EL (cell line): ENCODE data around the gene DGKB.

Source experiments
- DNase-seq: peaks from one replicate; pipeline ENCODE4 v3.0.0-alpha.2; 2016

Gene DGKB

GRCh38 chr7:14184292-14184864, 718.2 kb downstream of the DGKB start:
- DNase-seq = no peak

- no peak for DNase-seq
Observed at GRCh38 chr7:14179781-14180180, 722.8 kb downstream of the DGKB start.

DNA sequence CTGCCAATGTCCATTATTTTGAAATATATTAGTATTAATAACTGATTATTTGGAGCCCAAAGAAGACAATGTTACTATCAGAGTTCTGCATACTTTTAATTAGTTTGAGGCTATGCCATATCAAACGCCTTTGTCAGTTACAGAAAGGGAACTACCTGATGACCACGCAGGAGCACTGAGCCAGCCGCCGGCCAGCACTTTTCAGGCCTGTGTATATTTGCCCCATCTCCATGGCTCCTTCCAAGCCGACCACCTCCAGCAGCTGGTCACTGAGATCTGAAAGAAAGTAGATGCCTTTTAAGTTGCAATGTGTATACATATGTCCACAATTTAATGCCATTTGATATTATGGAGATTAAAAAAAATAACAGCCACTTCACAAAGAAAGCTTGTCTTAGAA, 724.7 kb downstream of the DGKB start:
- DNase-seq = no peak

GRCh38 chr7:14170872-14171271, 731.7 kb downstream of the DGKB start:
- no peak for DNase-seq

- DNase-seq = no peak
Observed at GRCh38 chr7:14158111-14158510, 744.4 kb downstream of the DGKB start.

- DNase-seq = no peak
Observed at GRCh38 chr7:14156436-14156835, 746.1 kb downstream of the DGKB start.

- no peak for DNase-seq
Observed at GRCh38 chr7:14148974-14149373, 753.6 kb downstream of the DGKB start.

GRCh38 chr7:14147532-14147931, 755.0 kb downstream of the DGKB start:
- DNase-seq = no peak

DNA sequence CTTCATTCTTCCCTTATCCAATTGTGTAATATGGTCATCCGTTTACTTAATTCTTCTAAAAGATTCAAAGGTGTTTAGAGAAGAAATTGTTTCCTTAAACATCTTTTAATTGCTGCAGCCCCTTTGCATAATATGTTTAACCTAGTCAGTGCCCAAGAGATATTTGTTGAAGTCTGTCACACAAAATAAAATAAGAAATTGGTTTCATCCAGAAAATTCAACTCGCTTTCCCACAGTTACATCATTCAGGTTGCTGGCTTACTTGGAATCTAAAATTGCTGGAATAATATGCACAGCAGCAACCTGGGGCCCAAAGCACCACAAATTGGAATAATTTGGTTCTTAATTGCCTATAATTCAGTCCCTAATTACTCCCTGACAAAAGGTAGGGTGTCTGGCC, 758.0 kb downstream of the DGKB start:
- no peak for DNase-seq

DNA sequence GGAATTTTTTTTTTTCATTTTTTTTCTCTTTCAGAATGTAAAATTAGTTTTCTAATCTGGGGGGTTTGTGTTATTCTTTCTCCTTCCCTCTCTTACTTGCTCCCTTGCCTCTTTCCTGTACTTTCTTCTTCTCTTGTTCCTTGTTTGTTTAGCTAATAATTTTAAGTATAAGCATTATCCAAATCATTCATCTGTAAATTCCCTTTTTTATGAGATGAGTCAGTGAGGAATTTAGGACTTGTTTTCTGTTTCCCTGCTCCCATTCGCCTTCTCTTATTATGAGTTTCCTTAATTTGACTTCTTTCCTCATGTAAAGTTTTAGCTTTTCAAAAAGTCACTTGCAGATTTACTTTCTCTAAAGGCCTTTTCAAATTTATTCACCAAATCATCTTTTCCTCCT, 758.4 kb downstream of the DGKB start:
- no peak for DNase-seq

DNA sequence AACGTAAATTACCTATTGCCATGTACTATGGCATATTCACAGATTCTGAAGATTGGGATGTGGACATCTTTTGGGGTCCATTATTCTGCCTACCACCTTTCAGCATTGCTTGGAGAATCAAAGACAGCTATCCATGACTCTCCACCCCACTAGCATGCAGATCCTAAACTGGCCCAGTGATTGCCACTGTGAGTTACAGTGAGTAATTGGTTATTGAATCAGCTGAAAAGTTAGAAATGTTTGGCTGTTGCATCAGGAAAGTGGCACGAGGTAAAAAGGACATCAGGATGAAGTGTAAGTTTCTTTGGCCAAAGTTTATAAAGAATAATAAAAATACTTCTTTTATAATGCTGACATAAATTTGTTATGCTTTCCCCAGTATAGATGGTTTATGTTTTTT, 764.9 kb downstream of the DGKB start:
- no peak for DNase-seq

DNA sequence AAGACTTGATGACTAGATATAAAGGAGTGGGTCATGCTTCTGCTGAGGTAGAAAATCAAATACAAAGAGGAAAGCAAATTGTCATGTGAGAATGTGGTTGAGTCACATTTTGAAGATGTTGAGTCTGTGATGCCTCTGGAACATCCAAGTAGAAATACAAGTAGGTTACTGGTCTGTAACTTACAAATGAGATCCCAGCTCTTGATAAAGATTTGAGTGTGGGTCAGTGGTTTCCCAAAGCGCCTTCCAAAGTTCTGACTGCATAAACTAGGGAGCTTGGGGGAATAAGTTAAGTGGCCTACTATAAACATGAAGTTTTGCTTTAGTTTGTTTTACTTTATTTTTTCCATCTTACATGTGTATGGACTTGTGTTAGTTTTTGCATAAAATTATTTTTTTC, 768.8 kb downstream of the DGKB start:
- DNase-seq = no peak

DNA sequence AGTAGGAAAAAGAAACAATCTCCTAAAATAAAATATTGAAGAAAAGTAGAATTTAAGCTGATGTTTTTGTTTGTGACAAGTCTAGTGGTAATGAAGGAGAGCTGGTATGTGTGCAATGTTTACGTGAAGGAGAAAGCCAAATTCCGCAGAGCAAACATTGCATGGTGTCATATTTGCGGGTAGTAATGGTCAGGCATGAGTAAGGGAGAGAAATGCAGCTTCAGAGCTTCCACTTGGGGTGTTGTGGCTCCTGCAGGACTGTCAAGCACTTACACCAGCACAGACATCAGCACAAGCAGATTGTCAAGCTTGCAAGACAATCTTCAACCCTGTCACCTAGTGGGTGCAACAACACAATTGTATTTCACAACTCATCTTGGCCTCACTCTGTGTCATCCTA, 776.6 kb downstream of the DGKB start:
- DNase-seq = no peak

DNA sequence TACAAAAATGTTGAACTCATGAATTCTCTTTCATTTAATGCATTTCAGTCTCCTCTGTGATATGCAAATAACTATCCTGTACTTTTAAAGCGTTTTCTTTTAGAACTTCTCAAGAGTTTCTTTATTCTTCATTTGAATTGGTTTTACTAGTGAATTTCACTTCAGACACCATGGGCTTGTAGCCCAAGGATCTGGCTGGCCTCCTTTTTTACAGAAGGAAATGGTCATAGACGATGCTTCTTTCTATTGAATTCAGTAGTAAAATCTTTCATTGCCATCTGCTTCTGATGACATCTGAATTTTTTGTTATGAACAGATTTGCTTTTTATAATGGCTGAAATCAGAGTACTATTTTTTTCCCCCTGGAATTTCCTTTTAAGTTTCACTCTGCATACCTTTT, 777.8 kb downstream of the DGKB start:
- DNase-seq = no peak

DNA sequence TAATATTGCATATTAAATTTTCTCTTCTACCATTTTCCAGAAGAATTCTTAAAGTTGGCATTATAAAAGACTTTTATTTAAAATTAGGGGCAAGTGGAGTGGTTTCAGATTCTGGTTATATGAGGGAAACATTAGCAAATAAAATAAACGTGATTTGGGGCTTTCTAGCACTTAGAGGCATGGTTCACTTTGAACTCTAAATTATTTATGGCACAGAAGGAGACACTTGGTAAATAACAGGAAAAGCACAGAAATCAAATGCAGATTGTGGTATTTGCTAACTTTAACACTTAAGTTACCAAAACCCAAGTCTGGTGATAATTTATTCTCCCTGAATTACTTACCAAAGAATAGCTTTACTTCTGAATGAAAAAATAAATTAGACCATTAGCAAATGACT, 778.6 kb downstream of the DGKB start:
- no peak for DNase-seq

- DNase-seq = no peak
Observed at GRCh38 chr7:14115701-14116100, 786.9 kb downstream of the DGKB start.

DNA sequence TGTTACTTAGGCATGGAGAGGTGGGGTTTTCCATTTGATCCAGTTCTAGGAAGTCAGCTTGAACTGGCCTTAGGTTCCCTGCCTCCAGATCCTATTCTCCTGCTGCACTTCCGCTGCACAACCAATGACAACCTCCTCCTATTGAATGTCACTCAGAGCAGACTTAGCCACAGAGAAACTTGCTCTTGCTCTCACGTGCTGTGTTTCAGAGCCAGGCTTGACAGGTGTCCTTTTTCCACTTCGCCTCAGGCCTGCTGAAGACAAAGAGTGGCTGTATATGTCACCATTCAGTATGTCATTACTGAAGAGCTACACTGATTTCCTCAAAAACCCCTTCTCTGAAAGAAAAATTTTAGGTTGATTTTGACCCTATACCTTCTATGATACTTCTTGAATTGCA, 797.7 kb downstream of the DGKB start:
- no peak for DNase-seq

GRCh38 chr7:14096159-14096558, 806.4 kb downstream of the DGKB start:
- no peak for DNase-seq

- no peak for DNase-seq
Observed at GRCh38 chr7:14095233-14095950, 807.2 kb downstream of the DGKB start.
